C4-2B (cell line): Measurements from ENCODE around the gene GON4L.
"Not testable (repeated sequence)": the region's sequence is repeated elsewhere in the genome, so short reads cannot be mapped to it uniquely, and the experiment has no call there.

Experiments used
- ZFX ChIP-seq: fragments of 450-650 bp; IDR thresholded peaks from 2 replicates; pipeline ENCODE4 v1.6.1; 2017
- TF ChIP-seq, protein P1 (sequence below): fragments of 450-650 bp; conservative IDR thresholded peaks from 2 replicates; pipeline ENCODE4 v1.5.1; 2017; ENCODE audit warnings: mild to moderate bottlenecking

DNA sequence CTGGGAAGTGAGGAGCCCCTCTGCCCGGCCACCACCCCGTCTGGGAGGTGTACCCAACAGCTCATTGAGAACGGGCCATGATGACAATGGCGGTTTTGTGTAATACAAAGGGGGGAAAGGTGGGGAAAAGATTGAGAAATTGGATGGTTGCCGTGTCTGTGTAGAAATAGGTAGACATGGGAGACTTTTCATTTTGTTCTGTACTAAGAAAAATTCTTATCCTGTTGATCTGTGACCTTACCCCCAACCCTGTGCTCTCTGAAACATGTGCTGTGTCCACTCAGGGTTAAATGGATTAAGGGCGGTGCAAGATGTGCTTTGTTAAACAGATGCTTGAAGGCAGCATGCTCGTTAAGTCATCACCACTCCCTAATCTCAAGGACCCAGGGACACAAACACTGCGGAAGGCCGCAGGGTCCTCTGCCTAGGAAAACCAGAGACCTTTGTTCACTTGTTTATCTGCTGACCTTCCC lies 22.1 kb downstream of the GON4L start:
- TF ChIP-seq, protein P1, sequence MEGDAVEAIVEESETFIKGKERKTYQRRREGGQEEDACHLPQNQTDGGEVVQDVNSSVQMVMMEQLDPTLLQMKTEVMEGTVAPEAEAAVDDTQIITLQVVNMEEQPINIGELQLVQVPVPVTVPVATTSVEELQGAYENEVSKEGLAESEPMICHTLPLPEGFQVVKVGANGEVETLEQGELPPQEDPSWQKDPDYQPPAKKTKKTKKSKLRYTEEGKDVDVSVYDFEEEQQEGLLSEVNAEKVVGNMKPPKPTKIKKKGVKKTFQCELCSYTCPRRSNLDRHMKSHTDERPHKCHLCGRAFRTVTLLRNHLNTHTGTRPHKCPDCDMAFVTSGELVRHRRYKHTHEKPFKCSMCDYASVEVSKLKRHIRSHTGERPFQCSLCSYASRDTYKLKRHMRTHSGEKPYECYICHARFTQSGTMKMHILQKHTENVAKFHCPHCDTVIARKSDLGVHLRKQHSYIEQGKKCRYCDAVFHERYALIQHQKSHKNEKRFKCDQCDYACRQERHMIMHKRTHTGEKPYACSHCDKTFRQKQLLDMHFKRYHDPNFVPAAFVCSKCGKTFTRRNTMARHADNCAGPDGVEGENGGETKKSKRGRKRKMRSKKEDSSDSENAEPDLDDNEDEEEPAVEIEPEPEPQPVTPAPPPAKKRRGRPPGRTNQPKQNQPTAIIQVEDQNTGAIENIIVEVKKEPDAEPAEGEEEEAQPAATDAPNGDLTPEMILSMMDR, result not testable (repeated sequence)
- not testable (repeated sequence) for TF ChIP-seq ZFX
